DMS 273 (cell line): ENCODE measurements around the gene MMP7.
"Not testable (repeated sequence)": the region's sequence is repeated elsewhere in the genome, so short reads cannot be mapped to it uniquely, and the experiment has no call there.

ENCODE experiments used
- DNase-seq: peaks from one replicate; lab custom pipeline; 2025; ENCODE audit not compliant: unreplicated experiment; lab: John Stamatoyannopoulos, UW

MMP7 gene

GRCh38 chr11:102544594-102544993, 14.0 kb upstream of the MMP7 start:
- no peak for DNase-seq

- no peak for DNase-seq
Observed at GRCh38 chr11:102539567-102539966, 9.0 kb upstream of the MMP7 start.

GRCh38 chr11:102538932-102539331, 8.4 kb upstream of the MMP7 start:
- DNase-seq = no peak

GRCh38 chr11:102534261-102534872, 3.8 kb upstream of the MMP7 start:
- no peak for DNase-seq

GRCh38 chr11:102528618-102529017, 1.9 kb downstream of the MMP7 start:
- DNase-seq = no peak

GRCh38 chr11:102527684-102528083, 2.9 kb downstream of the MMP7 start:
- no peak for DNase-seq

- no peak for DNase-seq
Observed at GRCh38 chr11:102527041-102527440, 3.5 kb downstream of the MMP7 start.

GRCh38 chr11:102523887-102524286, 6.7 kb downstream of the MMP7 start:
- DNase-seq = no peak

- DNase-seq = no peak
Observed at GRCh38 chr11:102523189-102523570, 7.4 kb downstream of the MMP7 start.

- DNase-seq = no peak
Observed at GRCh38 chr11:102522312-102523188, 8.0 kb downstream of the MMP7 start.

- DNase-seq = no peak
Observed at GRCh38 chr11:102521121-102521520, 9.4 kb downstream of the MMP7 start.

GRCh38 chr11:102520514-102520913, 10.0 kb downstream of the MMP7 start:
- no peak for DNase-seq

- no peak for DNase-seq
Observed at GRCh38 chr11:102518296-102519094, 12.1 kb downstream of the MMP7 start.

GRCh38 chr11:102517670-102518069, 12.9 kb downstream of the MMP7 start:
- DNase-seq = no peak

- no peak for DNase-seq
Observed at GRCh38 chr11:102516179-102516578, 14.4 kb downstream of the MMP7 start.

GRCh38 chr11:102513869-102514268, 16.7 kb downstream of the MMP7 start:
- DNase-seq = peak; percentile 12

GRCh38 chr11:102510439-102511135, 20.0 kb downstream of the MMP7 start:
- DNase-seq = no peak

- not testable (repeated sequence) for DNase-seq
Observed at GRCh38 chr11:102502831-102503230, 27.7 kb downstream of the MMP7 start.

- DNase-seq = no peak
Observed at GRCh38 chr11:102500829-102501228, 29.7 kb downstream of the MMP7 start.

GRCh38 chr11:102499931-102500330, 30.6 kb downstream of the MMP7 start:
- DNase-seq = no peak

GRCh38 chr11:102499151-102499550, 31.4 kb downstream of the MMP7 start:
- DNase-seq = no peak
